GM12891 (cell line): Measurements from ENCODE around the gene C12orf76.
A peak's percentile ranks its signal among the peaks of the same experiment; 100 is the strongest.

ENCODE experiments used
- DNase-seq: peaks from one replicate; pipeline ENCODE4 v3.0.0; 2011; ENCODE audit warnings: low spot score; ENCODE audit not compliant: insufficient read length
- FAIRE-seq: peaks from 2 replicates; lab custom pipeline; 2011; peaks lifted over from hg19 to GRCh38; lab: Jason Lieb, UNC
- PAX5 ChIP-seq: IDR thresholded peaks from 2 replicates; pipeline ENCODE4 v1.6.1; 2011; ENCODE audit warnings: low read length, moderate library complexity, mild to moderate bottlenecking; ENCODE audit not compliant: insufficient read depth, severe bottlenecking
- POLR2A ChIP-seq: IDR thresholded peaks from 2 replicates; pipeline ENCODE4 v1.6.1; 2011; ENCODE audit warnings: low read depth, low read length, control low read depth
- POLR2AphosphoS5 ChIP-seq: IDR thresholded peaks from 2 replicates; pipeline ENCODE4 v1.6.1; 2011; ENCODE audit warnings: low read depth, low read length, control low read depth
- POU2F2 ChIP-seq: IDR thresholded peaks from 2 replicates; pipeline ENCODE4 v1.6.1; 2011; ENCODE audit warnings: low read depth, mild to moderate bottlenecking, control low read depth, low read length, moderate library complexity
- SPI1 ChIP-seq: IDR thresholded peaks from 2 replicates; pipeline ENCODE4 v1.6.1; 2011; ENCODE audit warnings: low read depth, low read length, control low read depth
- TAF1 ChIP-seq: IDR thresholded peaks from 2 replicates; pipeline ENCODE4 v1.6.1; 2011; ENCODE audit warnings: low read depth, low read length, control low read depth

Gene C12orf76

DNA sequence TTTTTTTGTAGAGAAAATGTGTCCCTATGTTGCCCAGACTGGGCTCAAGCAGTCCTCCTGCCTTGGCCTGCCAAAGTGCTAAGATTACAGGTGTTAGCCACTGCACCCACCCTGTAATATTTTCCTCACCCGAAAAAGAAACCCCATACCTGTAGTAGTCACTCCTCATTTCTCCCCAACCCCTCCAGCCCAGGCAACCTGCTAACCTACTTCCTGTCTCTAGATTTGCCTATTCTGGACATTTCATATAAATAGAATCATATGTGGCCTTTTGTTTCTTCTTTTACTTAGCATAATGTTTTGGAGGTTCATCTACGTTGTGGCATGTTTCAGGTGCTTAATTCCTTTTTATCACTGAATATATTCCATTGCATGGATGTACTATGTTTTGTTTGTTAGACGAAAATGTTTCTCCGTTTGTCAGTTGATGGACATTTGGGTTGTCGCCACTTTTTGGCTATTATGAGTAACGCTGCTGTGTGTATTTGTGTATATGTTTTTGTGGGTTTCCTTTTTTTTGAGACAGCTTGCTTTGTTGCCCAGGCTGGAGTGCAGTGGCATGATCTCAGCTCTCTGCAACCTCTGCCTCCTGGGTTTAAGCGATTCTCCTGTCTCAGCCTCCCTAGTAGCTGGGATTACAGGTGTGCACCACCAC, 42.9 kb downstream of the C12orf76 start:
- TF ChIP-seq POU2F2, result peak; percentile 63; the same call in 1 of the 2 replicates
- no peak for TF ChIP-seq TAF1
- no peak for TF ChIP-seq PAX5
- no peak for TF ChIP-seq POLR2A
- TF ChIP-seq SPI1, result peak; percentile 42; the same call in 1 of the 2 replicates
- no peak for TF ChIP-seq POLR2AphosphoS5
- FAIRE-seq, result peak; percentile 81
- DNase-seq, result no peak

DNA sequence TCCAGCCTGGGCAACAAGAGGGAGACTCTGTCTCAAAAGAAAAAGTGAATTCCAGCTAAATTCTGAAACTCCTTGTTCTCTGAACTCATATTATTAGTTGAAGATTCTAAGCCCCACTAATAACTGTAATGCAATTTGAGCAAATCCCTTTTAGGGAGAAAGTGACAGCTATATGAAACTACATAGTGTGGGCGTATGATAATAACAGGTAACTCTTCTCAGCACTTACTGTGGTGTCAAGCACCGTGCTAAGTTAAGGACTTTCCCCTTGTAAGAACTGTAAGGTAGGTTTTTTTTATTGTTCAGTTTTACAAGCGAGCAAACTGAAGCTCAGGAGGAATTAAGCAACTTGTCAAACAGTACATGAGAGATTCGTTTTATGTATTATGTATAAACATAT, 43.7 kb downstream of the C12orf76 start:
- no peak for DNase-seq
- FAIRE-seq, result peak; percentile 84
- TF ChIP-seq POLR2A (no peak), TAF1 (no peak), PAX5 (no peak), POU2F2 (no peak), SPI1 (no peak), POLR2AphosphoS5 (no peak)

DNA sequence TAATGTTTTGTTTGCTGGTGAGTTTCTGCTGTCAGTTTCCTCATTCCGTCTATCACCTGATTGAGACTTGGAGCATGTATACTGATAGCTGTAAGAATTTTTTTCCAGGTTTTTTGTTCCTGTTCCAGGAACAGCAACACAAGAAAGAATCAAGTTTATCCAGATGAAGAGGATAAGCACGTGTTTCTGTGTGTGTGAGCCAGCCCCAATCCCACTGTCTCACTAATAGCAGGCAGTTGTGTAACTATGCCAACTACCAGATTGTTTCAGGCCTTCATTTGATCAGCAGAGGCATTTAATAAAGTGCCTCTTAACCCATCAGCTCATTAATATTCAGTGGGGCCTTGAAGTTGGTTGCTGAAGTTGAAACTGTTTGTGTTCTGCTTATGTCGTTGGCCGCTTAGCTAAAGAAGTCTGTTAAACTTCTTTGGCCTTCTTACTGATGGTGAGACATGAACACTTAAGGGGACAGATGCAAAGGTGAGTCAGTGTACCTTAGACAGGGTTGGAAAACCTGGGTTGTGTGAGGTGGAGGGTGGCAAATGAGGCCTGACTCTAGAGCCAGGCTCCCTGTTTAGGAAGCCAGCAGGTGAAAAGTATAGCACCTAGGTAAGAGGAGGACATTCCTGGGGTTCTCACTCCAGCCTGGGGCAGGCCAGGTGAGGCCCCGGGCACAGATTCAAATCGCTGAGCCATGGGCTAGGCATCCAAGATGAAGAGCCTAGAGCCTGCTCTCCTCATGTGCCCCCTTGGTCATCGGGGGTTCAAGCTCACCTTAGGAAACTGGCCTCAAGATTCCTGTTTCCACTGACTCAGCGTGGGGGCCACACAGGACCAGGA, 45.4 kb downstream of the C12orf76 start:
- no peak for DNase-seq
- no peak for FAIRE-seq
- no peak for TF ChIP-seq TAF1
- TF ChIP-seq SPI1, result no peak
- no peak for TF ChIP-seq PAX5
- TF ChIP-seq POLR2A, result no peak; the same call in 1 of the 2 replicates
- no peak for TF ChIP-seq POU2F2
- TF ChIP-seq POLR2AphosphoS5, result no peak

DNA sequence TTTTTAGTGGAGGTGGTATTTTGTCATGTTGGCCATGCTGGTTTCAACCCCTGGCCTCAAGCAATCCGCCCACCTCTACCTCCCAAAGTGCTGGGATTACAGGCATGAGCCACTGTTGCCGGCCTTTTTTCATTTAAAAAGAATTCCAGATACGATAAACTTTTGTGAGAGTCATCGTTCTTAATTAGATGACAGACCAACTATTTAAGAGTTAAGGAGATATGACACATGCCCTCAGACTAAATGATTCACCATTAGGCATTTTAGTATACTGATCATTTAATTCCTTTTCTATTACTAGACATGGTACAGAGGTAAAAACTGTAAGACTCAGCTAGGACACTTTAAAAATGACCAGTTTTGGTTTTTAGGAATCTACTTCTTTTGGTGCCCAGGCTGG, 46.7 kb downstream of the C12orf76 start:
- FAIRE-seq, result no peak
- DNase-seq, result no peak
- TF ChIP-seq POLR2A (no peak), POU2F2 (no peak), SPI1 (no peak), POLR2AphosphoS5 (no peak), TAF1 (no peak), PAX5 (no peak)

DNA sequence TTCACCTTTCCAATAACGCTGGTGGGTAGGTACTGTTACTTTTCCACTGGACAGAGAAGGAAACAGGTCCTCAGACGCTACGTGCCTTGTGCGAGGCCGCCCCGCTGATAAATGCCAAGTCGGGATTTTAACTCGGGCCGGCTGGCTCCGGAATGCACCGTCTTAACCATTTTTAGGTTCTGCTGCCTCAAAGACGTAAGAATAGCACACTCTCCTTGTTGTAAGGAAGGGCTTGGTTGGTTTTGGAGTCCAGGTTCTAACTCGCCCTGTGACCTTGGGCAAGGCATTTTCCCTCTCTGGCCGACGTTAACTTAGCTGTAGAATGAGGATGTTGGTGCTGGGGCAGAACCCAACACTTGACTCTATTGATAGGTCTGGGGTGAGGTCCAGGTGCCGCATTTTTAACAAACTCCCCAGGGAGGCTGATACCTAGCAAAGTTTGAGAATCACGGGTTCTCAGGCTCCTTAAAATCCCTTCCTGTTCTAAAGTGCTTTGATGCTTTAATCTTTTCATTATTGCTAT, 48.3 kb downstream of the C12orf76 start:
- no peak for DNase-seq
- TF ChIP-seq POLR2A, result no peak
- no peak for TF ChIP-seq SPI1
- TF ChIP-seq POU2F2, result no peak
- TF ChIP-seq TAF1, result no peak
- TF ChIP-seq PAX5, result no peak
- no peak for TF ChIP-seq POLR2AphosphoS5
- FAIRE-seq, result no peak

DNA sequence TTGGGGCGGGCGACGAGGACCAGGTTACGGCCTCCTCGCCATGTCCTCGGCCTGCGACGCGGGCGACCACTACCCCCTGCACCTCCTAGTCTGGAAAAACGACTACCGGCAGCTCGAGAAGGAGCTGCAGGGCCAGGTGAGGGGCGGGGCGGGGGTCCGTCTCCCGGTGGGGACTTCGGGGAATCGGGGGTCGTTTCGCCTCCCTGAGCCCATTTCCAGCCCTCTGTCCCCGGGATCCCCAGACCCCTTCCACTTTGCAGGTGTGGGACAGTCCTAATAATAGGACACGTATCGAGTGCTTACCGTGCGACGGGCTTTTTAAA, 48.7 kb downstream of the C12orf76 start:
- DNase-seq (no peak), FAIRE-seq (no peak)
- TF ChIP-seq POU2F2 (no peak), POLR2AphosphoS5 (no peak), POLR2A (no peak), SPI1 (no peak), PAX5 (no peak), TAF1 (no peak)

DNA sequence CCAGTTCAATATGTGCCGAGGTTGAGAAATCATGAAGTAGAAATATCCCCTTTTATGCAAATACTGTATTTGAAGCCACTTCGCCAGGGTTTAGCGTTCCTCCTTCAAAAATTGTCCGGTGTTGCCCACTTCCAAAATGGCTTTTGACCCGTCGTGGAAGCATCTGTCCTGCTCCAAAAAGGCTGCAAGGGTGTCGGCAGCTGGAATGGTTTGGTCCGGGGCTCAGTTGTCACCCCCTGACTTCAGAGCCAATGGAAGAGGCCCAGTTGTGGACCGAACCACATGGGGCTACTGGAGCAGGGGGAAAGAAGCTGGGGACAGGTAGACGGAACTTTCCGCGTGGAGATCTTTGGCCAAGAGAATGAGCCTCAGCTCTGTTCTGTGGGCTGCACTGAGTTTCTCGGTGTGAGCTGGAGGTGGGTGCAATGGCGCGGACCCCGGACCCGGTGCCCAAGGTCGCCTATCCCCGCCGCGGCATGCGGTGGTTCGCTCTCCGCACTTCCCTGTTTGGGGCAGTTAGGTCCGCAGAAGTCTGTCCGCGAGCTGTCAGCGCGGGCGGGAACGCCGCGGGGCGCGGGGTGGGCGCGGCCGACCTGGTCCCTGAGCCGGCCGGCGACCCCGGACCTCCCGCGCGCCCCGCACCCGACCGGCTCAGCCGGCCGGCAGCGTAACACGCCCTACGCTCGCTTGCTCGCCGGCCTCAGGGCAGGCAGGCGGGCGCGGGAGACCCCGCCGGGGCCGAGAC, 49.2 kb downstream of the C12orf76 start, which contains the start of gene ANKRD13A:
TSS of gene ANKRD13A (plus strand) at position 527 of the 745 bp plus-strand sequence. CDS start 259 bp downstream, outside the sequence.
- FAIRE-seq (peak; percentile 90), DNase-seq (peak; percentile 71)
- TF ChIP-seq SPI1, result peak; percentile 92
- TF ChIP-seq PAX5, result peak; percentile 6
- TF ChIP-seq TAF1, result peak; percentile 96
- peak; percentile 83; the same call in 1 of the 2 replicates for TF ChIP-seq POLR2AphosphoS5
- TF ChIP-seq POLR2A, result peak; percentile 93
- TF ChIP-seq POU2F2, result peak; percentile 30

DNA sequence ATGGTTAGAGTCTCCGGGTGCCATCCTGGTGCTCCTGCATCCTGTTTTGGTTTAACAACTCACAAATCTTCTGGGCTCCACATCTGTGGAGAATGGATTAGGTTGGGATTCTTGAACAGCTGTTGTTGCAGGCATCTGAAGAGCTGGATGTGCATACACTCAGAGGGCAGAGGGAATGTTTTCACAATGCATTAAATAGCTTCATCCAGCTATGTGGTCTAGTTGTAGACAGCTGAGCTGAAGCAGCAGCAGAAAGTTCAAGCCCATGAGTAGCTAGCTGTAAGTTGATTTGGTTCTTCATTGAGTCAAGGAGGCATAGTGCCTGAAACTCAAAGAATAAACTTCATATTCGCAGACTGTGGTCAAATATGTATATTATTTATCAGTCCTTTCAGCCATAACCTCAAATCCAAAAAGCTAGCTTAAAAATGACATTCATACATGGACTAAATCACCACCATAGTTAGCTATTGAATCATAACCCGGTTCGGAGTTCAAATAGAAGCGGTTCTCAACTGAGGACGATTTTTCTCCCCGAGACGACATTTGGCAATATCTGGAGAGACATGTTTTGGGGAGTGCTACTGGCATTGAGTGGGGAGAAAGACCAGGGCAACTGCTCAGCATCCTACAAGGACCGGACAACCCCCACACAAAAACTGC, 50.0 kb downstream of the C12orf76 start:
- no peak for FAIRE-seq
- no peak for DNase-seq
- TF ChIP-seq POLR2AphosphoS5, result no peak
- no peak for TF ChIP-seq SPI1
- no peak; the same call in 1 of the 2 replicates for TF ChIP-seq POLR2A
- no peak for TF ChIP-seq POU2F2
- no peak for TF ChIP-seq PAX5
- TF ChIP-seq TAF1, result no peak

DNA sequence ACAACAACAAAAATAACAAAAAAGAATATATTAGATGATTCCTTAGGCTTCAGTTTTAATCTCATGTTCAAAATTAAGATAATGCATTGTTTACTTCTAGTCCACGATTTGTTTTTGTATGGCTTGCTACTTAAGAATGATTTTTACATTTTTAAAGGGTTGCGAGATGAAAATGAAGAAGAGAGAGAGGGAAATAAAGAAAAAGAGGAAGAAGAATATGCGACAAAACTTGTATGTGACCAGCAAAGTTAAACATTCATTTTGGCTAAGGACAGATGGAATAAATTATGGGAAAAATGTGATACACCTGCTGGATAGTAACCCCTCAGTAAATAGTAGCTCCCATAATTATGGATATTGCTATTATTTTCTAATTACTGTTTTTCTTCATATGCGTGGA, 50.9 kb downstream of the C12orf76 start:
- no peak for DNase-seq
- no peak for FAIRE-seq
- TF ChIP-seq POLR2AphosphoS5 (no peak), POLR2A (no peak), POU2F2 (no peak), TAF1 (no peak), PAX5 (no peak), SPI1 (no peak)
